SKM-1 treated with dmso at 0.1 percent for 144 hours (cell line): ENCODE data around the gene SLC16A3.
A peak's percentile ranks its signal among the peaks of the same experiment; 100 is the strongest.

Experiments used
- DNase-seq: peaks from one replicate; lab custom pipeline; 2025; ENCODE audit not compliant: unreplicated experiment; lab: John Stamatoyannopoulos, UW

The SLC16A3 gene

DNA sequence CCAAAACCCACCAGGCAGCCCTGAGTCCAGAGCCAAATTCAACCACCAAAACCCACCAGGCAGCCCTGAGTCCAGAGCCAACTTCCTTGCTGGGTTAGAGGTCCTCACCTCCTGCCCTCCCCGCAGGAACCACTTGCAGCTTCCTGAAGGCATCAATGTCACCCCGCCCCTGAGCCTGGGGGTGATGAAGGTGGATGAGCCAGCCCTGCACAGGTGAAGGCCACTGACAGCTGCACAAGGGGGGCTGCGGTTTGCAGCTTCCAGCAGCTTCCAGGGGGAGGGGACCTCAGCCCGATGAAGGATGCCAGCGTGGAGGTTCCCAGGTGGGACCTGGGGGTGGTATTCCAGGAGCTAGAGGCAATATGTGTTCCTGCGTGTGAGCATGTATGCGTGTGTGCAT lies 52.2 kb downstream of the SLC16A3 start:
- DNase-seq = no peak

DNA sequence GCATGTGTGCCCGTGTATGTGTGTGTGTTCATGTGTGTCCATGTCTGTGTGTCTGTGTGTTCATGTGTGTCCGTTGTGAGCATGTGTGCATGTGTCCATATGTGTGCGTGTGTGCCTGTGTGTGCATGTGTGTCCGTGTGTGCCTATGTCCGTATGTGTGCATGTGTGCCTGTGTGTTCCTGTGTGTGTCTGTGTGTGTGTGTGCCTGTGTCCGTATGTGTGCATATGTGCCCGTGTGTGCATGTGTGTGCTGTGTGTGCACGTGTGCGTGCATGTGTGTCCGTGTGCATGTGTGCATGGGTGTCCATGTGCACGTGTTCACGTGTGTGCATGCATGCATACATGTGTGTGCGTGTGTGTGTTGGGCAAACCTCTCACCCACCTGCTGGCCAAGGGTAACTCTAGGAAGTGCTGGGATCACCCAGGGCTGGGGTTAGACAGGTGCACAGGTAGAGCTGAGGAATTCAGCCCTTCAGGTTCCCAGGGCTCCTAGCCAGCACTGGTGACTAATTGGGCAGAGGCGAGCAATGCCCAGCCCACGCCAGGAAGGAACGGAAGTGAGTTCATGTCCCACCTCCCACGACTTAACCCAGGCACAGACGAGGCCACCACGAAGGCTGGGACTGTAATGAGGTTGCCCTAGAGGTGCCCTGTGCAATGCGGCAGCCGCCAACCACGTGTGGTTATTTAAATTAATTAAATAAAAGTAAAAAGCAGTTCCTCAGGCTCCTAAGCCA lies 52.8 kb downstream of the SLC16A3 start:
- DNase-seq = no peak

GRCh38 chr17:82282239-82283207 lies 53.7 kb downstream of the SLC16A3 start:
- no peak for DNase-seq

- DNase-seq = no peak
These were observed 54.4 kb downstream of the SLC16A3 start for GRCh38 chr17:82283208-82283749.

GRCh38 chr17:82285141-82285540 lies 56.3 kb downstream of the SLC16A3 start:
- no peak for DNase-seq

DNA sequence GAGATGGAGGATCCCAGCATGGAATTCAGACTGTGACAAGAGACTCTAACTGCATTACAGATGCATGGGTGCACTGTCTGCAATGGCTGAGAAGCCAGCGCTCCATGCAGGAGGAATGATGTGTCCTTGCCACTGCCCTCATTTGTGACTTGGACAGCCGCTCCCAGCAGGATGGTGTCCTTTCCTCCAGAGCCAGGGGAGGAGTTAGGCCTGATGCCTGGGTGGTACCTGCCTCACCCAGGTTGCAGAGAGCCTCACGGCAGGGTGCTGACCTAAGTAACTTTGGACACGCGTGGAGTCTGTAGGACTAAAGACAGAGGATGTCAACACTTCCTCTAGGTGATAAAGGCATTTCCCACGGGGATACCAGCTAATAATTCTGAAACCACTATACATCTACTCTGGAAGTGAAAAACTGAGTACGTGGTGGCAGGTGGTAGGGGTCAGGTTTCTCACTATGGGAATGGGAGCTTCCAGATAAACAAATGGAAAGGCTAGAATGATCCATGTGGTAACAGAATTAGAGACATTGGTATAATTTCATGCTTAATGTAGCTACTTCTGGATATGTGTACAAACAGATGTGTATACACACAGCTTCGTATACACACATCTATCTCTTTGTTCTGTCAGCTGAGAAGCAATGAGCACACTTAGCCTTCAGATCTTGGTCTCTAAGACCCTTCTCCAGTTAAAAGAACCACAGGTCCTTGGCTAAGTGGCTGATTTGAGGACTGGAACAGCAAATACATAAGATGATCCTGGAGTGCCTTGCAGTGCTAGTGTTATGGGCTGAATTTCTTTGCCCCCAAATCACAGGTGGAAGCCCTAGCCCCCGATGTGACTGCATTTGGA lies 58.4 kb downstream of the SLC16A3 start:
- no peak for DNase-seq

GRCh38 chr17:82287868-82288801 lies 59.3 kb downstream of the SLC16A3 start:
- peak; percentile 99 for DNase-seq
